ENCODE results near the gene NCCRP1.
A peak's percentile ranks its signal among the peaks of the same experiment; 100 is the strongest.

The NCCRP1 gene

DNA sequence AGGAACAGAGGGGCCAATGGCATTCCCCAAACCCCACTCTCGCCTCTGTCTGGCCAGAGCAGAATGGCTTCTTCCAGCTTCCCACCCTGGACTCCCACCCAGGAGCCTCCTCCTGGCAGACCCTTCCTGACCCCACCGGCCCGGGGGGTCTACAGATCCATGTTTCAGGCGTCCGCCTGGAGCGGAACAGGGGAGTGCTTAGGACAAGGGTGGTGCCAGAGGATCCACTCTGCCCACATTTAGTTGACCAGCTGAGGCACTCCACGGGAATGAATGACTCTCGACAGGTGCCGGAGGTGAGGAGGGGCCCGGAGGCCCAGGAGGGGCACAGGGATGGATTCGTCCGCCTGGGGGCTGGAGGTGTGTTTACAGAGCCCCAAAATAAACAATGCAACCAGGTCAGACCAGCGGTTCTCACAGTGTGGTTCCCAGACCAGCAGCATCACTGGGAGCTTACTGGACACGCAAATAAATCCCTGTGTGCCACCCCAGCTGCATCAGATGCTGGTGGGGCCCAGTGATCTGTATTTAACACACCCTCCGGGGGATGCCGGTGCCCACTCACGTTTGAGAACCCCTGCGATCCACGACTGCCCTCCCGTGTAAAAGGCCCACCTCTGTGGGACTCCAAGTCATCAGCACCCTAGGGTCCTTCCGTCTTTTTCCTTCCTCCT is 15.1 kb upstream of the NCCRP1 start:
- Histone ChIP-seq H2BK5ac (ENCODE audit: low read length) (no peak overlapping the region), H4K91ac (ENCODE audit: low read depth, low read length, poor library complexity) (no peak overlapping the region), H2BK12ac (ENCODE audit: low read length) (no peak overlapping the region), H2BK15ac (ENCODE audit: low read length) (no peak overlapping the region), H3K18ac (ENCODE audit: low read length) (no peak overlapping the region), H3K36me3 (replicated peaks in 1 of 2; ENCODE audit: control insufficient read depth in 2 of 2, insufficient read depth in 2 of 2, low read length in 2 of 2) (peaks cover 17 to 43% of the 10 kb centered on the region in 2 donors), H3K27me3 (ENCODE audit: control insufficient read depth in 3 of 3, insufficient read depth in 3 of 3, low read depth in 1 of 3, low read length in 3 of 3) (no peaks in the 10 kb centered on the region), H2AFZ (ENCODE audit: low read length) (no peak overlapping the region), H3K27ac (replicated peaks; ENCODE audit: low read length) (no peak overlapping the region), H4K8ac (ENCODE audit: low read depth, low read length) (no peak overlapping the region), H3K4me1 (ENCODE audit: control insufficient read depth in 2 of 2, insufficient read depth in 1 of 2, low read depth in 1 of 2, low read length in 2 of 2) (no peaks in the 10 kb centered on the region), H3K4ac (ENCODE audit: low read length) (no peak overlapping the region), H2BK120ac (ENCODE audit: low read depth, low read length) (no peak overlapping the region), H2AK5ac (ENCODE audit: low read depth, low read length) (no peak overlapping the region), H3K9ac (ENCODE audit: low read depth, low read length, poor library complexity) (no peak overlapping the region), H3K23ac (ENCODE audit: low read depth, low read length, poor library complexity) (peak overlapping the region; percentile 31), H3K4me2 (ENCODE audit: insufficient read depth, low read length, poor library complexity, severe bottlenecking) (no peak overlapping the region), H3K14ac (ENCODE audit: low read length) (no peak overlapping the region), H3K79me1 (ENCODE audit: low read depth, low read length) (peaks cover 6% of the 10 kb centered on the region), H3K9me3 (replicated peaks in 1 of 2; ENCODE audit: control insufficient read depth in 2 of 2, insufficient read depth in 1 of 2, low read depth in 1 of 2, low read length in 2 of 2) (peaks cover 0 to 3% of the 10 kb centered on the region in 2 donors), H3K4me3 (ENCODE audit: low read length in 2 of 2) (no peak overlapping the region)
- no CpG with 5 or more reads among the region's 21 CpGs for WGBS, 2 donors (ENCODE audit: extremely low coverage in 2 of 2, insufficient read length in 2 of 2, insufficient replicate concordance in 1 of 2)
- no peak for DNase-seq (ENCODE audit: low spot score)

DNA sequence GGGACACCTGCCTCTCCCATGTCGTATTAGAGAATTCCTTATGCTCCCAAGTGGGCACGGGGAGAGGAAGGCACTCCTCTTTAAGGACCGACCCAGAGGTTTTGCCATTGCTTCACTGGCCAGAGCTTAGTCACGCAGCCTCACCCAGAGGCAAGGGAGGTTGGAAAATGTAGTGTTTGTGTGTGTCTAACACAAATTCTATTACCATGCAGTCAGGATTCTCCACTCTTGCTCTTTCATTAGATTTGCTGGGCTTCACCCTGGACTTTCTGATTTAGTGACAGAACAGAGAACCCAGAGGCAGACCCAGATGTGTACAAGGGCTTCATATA is 14.6 kb upstream of the NCCRP1 start:
- Histone ChIP-seq H2AK5ac (ENCODE audit: low read depth, low read length) (no peak overlapping the region), H2BK12ac (ENCODE audit: low read length) (no peak overlapping the region), H3K18ac (ENCODE audit: low read length) (no peak overlapping the region), H3K27ac (replicated peaks; ENCODE audit: low read length) (no peak overlapping the region), H3K27me3 (ENCODE audit: control insufficient read depth in 3 of 3, insufficient read depth in 3 of 3, low read depth in 1 of 3, low read length in 3 of 3) (no peaks in the 10 kb centered on the region), H3K4me1 (ENCODE audit: control insufficient read depth in 2 of 2, insufficient read depth in 1 of 2, low read depth in 1 of 2, low read length in 2 of 2) (no peaks in the 10 kb centered on the region), H3K23ac (ENCODE audit: low read depth, low read length, poor library complexity) (no peak overlapping the region), H2AFZ (ENCODE audit: low read length) (no peak overlapping the region), H4K91ac (ENCODE audit: low read depth, low read length, poor library complexity) (no peak overlapping the region), H3K79me1 (ENCODE audit: low read depth, low read length) (peaks cover 6% of the 10 kb centered on the region), H3K9me3 (replicated peaks in 1 of 2; ENCODE audit: control insufficient read depth in 2 of 2, insufficient read depth in 1 of 2, low read depth in 1 of 2, low read length in 2 of 2) (peaks cover 0 to 3% of the 10 kb centered on the region in 2 donors), H3K4me3 (ENCODE audit: low read length in 2 of 2) (no peak overlapping the region), H3K36me3 (replicated peaks in 1 of 2; ENCODE audit: control insufficient read depth in 2 of 2, insufficient read depth in 2 of 2, low read length in 2 of 2) (peaks cover 17 to 38% of the 10 kb centered on the region in 2 donors), H2BK5ac (ENCODE audit: low read length) (no peak overlapping the region), H3K9ac (ENCODE audit: low read depth, low read length, poor library complexity) (no peak overlapping the region), H2BK120ac (ENCODE audit: low read depth, low read length) (no peak overlapping the region), H3K14ac (ENCODE audit: low read length) (no peak overlapping the region), H2BK15ac (ENCODE audit: low read length) (no peak overlapping the region), H3K4ac (ENCODE audit: low read length) (no peak overlapping the region), H4K8ac (ENCODE audit: low read depth, low read length) (no peak overlapping the region), H3K4me2 (ENCODE audit: insufficient read depth, low read length, poor library complexity, severe bottlenecking) (no peak overlapping the region)
- no CpG with 5 or more reads among the region's 4 CpGs for WGBS, 2 donors (ENCODE audit: extremely low coverage in 2 of 2, insufficient read length in 2 of 2, insufficient replicate concordance in 1 of 2)
- DNase-seq (ENCODE audit: low spot score), result no peak

DNA sequence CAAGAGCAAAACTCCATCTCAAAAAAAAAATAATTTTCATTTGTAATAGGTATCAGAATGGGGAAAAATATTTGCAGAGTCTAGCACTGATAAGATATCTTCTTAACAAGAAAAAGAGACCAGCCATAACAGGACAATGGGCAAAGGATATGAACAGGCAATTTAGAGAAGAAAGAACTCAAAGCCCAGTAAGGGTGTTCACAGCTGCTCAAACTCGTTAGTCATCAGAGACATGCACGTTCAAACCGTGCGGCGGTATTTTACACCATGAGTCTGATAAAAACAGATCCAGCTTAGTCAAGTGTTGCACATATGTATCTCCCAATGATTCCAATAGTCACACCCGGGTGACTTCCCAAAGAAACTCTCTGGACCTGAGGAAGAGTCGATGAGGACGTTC is 13.7 kb upstream of the NCCRP1 start:
- H3K4me2 ChIP-seq (ENCODE audit: insufficient read depth, low read length, poor library complexity, severe bottlenecking), result no peak overlapping the region

DNA sequence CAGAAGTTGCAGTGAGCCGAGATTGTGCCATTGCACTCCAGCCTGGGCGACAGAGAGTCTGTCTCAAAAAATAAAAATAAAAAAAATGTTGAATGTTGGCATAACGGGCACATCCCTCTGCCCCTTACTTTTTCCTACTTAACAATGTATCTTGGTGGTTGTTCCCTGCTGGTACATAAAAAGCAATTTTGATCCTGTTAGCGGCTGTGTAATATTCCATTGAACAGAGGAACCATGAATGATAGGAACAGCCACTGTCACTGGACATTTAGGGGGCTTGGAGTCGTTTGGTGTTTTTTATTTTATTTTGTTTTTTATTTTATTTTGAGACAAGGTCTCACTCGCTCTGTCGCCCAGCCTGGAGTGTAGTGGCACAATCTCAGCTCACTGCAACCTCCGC is 10.4 kb upstream of the NCCRP1 start:
- Histone ChIP-seq H2AK5ac (ENCODE audit: low read depth, low read length) (no peak overlapping the region), H3K4me3 (ENCODE audit: low read length in 2 of 2) (no peak overlapping the region), H3K79me1 (ENCODE audit: low read depth, low read length) (no peaks in the 10 kb centered on the region), H2BK15ac (ENCODE audit: low read length) (no peak overlapping the region), H3K18ac (ENCODE audit: low read length) (no peak overlapping the region), H2AFZ (ENCODE audit: low read length) (no peak overlapping the region), H2BK120ac (ENCODE audit: low read depth, low read length) (no peak overlapping the region), H3K23ac (ENCODE audit: low read depth, low read length, poor library complexity) (no peak overlapping the region), H3K4me2 (ENCODE audit: insufficient read depth, low read length, poor library complexity, severe bottlenecking) (no peak overlapping the region), H3K14ac (ENCODE audit: low read length) (no peak overlapping the region), H2BK12ac (ENCODE audit: low read length) (no peak overlapping the region), H3K27me3 (ENCODE audit: control insufficient read depth in 3 of 3, insufficient read depth in 3 of 3, low read depth in 1 of 3, low read length in 3 of 3) (no peaks in the 10 kb centered on the region), H4K8ac (ENCODE audit: low read depth, low read length) (no peak overlapping the region), H3K9ac (ENCODE audit: low read depth, low read length, poor library complexity) (no peak overlapping the region), H3K36me3 (replicated peaks in 1 of 2; ENCODE audit: control insufficient read depth in 2 of 2, insufficient read depth in 2 of 2, low read length in 2 of 2) (peaks cover 0 to under 1% of the 10 kb centered on the region in 2 donors), H3K4ac (ENCODE audit: low read length) (no peak overlapping the region), H3K9me3 (replicated peaks in 1 of 2; ENCODE audit: control insufficient read depth in 2 of 2, insufficient read depth in 1 of 2, low read depth in 1 of 2, low read length in 2 of 2) (peaks cover 0 to 3% of the 10 kb centered on the region in 2 donors), H3K4me1 (ENCODE audit: control insufficient read depth in 2 of 2, insufficient read depth in 1 of 2, low read depth in 1 of 2, low read length in 2 of 2) (no peaks in the 10 kb centered on the region), H3K27ac (replicated peaks; ENCODE audit: low read length) (no peak overlapping the region), H4K91ac (ENCODE audit: low read depth, low read length, poor library complexity) (no peak overlapping the region), H2BK5ac (ENCODE audit: low read length) (no peak overlapping the region)
- DNase-seq (ENCODE audit: low spot score), result no peak
- no CpG with 5 or more reads among the region's 8 CpGs for WGBS, 2 donors (ENCODE audit: extremely low coverage in 2 of 2, insufficient read length in 2 of 2, insufficient replicate concordance in 1 of 2)

More for the DNA sequence above, 13.7 kb upstream of the NCCRP1 start:
- no peak overlapping the region for H2AK5ac ChIP-seq (ENCODE audit: low read depth, low read length)
- H2BK5ac ChIP-seq (ENCODE audit: low read length), result no peak overlapping the region
- no peak overlapping the region for H2BK12ac ChIP-seq (ENCODE audit: low read length)
- H4K8ac ChIP-seq (ENCODE audit: low read depth, low read length), result no peak overlapping the region
- H3K36me3 ChIP-seq (replicated peaks in 1 of 2; ENCODE audit: control insufficient read depth in 2 of 2, insufficient read depth in 2 of 2, low read length in 2 of 2), result peaks cover 11 to 28% of the 10 kb centered on the region in 2 donors
- no peak overlapping the region for H3K14ac ChIP-seq (ENCODE audit: low read length)
- H3K23ac ChIP-seq (ENCODE audit: low read depth, low read length, poor library complexity), result no peak overlapping the region
- no peak overlapping the region for H2BK15ac ChIP-seq (ENCODE audit: low read length)
- H3K79me1 ChIP-seq (ENCODE audit: low read depth, low read length), result peaks cover 2% of the 10 kb centered on the region
- no peaks in the 10 kb centered on the region for H3K27me3 ChIP-seq (ENCODE audit: control insufficient read depth in 3 of 3, insufficient read depth in 3 of 3, low read depth in 1 of 3, low read length in 3 of 3)
- no peak overlapping the region for H3K4me3 ChIP-seq (ENCODE audit: low read length in 2 of 2)
- no peak overlapping the region for H2BK120ac ChIP-seq (ENCODE audit: low read depth, low read length)
- peaks cover 0 to 3% of the 10 kb centered on the region in 2 donors for H3K9me3 ChIP-seq (replicated peaks in 1 of 2; ENCODE audit: control insufficient read depth in 2 of 2, insufficient read depth in 1 of 2, low read depth in 1 of 2, low read length in 2 of 2)
- no peak overlapping the region for H3K18ac ChIP-seq (ENCODE audit: low read length)
- WGBS, 2 donors (ENCODE audit: extremely low coverage in 2 of 2, insufficient read length in 2 of 2, insufficient replicate concordance in 1 of 2), result no CpG with 5 or more reads among the region's 8 CpGs
- no peak overlapping the region for H2AFZ ChIP-seq (ENCODE audit: low read length)
- no peak overlapping the region for H3K4ac ChIP-seq (ENCODE audit: low read length)
- H3K27ac ChIP-seq (replicated peaks; ENCODE audit: low read length), result no peak overlapping the region
- no peaks in the 10 kb centered on the region for H3K4me1 ChIP-seq (ENCODE audit: control insufficient read depth in 2 of 2, insufficient read depth in 1 of 2, low read depth in 1 of 2, low read length in 2 of 2)
- DNase-seq (ENCODE audit: low spot score), result no peak
- no peak overlapping the region for H3K9ac ChIP-seq (ENCODE audit: low read depth, low read length, poor library complexity)
- H4K91ac ChIP-seq (ENCODE audit: low read depth, low read length, poor library complexity), result no peak overlapping the region

Data from neuronal stem cell (in vitro differentiated cells).